Parathyroid adenoma (tissue), 2 donors: Measurements from ENCODE around the gene FBRSL1.

Experiments
- H2AFZ ChIP-seq: fragments of 300-600 bp; sonication (generic); one replicate; pipeline ENCODE4 v1.7.0; 2017; ENCODE audit warnings: antibody characterized with exemption, mild to moderate bottlenecking
- H3K27ac ChIP-seq: fragments of 300-600 bp; sonication (generic); one replicate; pipeline ENCODE4 v1.7.0; 2017
- H3K27me3 ChIP-seq: fragments of 300-600 bp; sonication (generic); one replicate; pipeline ENCODE4 v1.7.0; 2017; ENCODE audit warnings: low read length; ENCODE audit not compliant: control insufficient read depth, insufficient read depth
- H3K36me3 ChIP-seq: fragments of 300-600 bp; sonication (generic); one replicate; pipeline ENCODE4 v1.7.0; 2017; ENCODE audit warnings: low read length; ENCODE audit not compliant: control insufficient read depth, insufficient read depth
- H3K4me1 ChIP-seq: fragments of 300-600 bp; sonication (generic); one replicate; pipeline ENCODE4 v1.7.0; 2017; ENCODE audit warnings: control low read depth
- H3K4me2 ChIP-seq: fragments of 300-600 bp; sonication (generic); one replicate; pipeline ENCODE4 v1.7.0; 2017; ENCODE audit warnings: low read length
- H3K4me3 ChIP-seq: fragments of 300-600 bp; sonication (generic); one replicate; pipeline ENCODE4 v1.7.0; 2017; ENCODE audit warnings: low read depth, low read length
- H3K79me2 ChIP-seq: fragments of 300-600 bp; sonication (generic); one replicate; pipeline ENCODE4 v1.7.0; 2017; ENCODE audit warnings: control low read depth
- H3K9ac ChIP-seq: fragments of 300-600 bp; sonication (generic); one replicate; pipeline ENCODE4 v1.7.0; 2017; ENCODE audit warnings: mild to moderate bottlenecking
- H3K9me3 ChIP-seq: fragments of 300-600 bp; sonication (generic); one replicate; pipeline ENCODE4 v1.7.0; 2017; ENCODE audit warnings: low read length; ENCODE audit not compliant: control insufficient read depth
- TF ChIP-seq, protein P1 (sequence below): fragments of 300-600 bp; sonication (generic); IDR thresholded peaks from one replicate; pipeline ENCODE4 v1.7.0; 2017; ENCODE audit warnings: antibody characterized with exemption, mild to moderate bottlenecking
- donor health status: primary hyperparathyroidism.

The FBRSL1 gene

DNA sequence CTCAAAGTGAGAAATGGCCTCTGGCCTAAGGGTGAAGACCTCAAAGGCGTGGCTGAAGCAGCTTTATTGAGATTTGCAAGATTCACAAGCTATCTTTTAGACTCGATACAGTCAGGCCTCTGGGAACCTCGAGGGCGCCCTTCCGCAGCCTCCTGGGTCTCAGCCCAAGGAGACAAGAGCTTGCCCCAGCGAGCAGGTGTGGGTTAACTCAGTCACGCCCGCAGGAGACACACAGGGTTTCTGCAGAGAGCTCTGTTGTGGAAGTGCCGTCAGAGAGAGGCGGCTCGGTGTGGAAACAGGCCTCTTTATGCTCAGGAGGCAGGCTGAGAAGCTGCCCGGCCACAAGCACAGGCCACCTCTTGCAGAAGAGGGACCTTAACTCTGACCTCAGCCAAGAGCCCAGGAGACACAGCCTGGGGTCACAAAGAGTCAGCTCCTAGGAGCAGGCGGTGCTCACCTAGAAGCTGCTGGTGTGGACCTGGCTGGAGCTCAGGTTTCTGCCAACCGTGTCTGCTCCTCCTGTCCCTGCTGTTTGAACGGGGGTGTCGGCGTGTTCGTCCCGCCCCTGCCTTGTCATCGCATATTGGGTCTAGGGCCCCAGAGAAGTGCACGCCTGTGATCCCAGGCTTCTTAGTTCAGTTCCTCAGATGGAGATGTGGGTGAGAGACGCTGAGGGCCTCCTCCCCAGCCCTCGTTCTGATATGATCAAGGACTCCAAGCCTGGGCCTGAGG lies 42.1 kb upstream of the FBRSL1 start:
- H3K4me3 ChIP-seq = no peak overlapping the region
- TF ChIP-seq, protein P1, sequence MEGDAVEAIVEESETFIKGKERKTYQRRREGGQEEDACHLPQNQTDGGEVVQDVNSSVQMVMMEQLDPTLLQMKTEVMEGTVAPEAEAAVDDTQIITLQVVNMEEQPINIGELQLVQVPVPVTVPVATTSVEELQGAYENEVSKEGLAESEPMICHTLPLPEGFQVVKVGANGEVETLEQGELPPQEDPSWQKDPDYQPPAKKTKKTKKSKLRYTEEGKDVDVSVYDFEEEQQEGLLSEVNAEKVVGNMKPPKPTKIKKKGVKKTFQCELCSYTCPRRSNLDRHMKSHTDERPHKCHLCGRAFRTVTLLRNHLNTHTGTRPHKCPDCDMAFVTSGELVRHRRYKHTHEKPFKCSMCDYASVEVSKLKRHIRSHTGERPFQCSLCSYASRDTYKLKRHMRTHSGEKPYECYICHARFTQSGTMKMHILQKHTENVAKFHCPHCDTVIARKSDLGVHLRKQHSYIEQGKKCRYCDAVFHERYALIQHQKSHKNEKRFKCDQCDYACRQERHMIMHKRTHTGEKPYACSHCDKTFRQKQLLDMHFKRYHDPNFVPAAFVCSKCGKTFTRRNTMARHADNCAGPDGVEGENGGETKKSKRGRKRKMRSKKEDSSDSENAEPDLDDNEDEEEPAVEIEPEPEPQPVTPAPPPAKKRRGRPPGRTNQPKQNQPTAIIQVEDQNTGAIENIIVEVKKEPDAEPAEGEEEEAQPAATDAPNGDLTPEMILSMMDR = no peak
- H3K27ac ChIP-seq = no peak overlapping the region
- H3K9ac ChIP-seq = no peak overlapping the region
- peak overlapping the region; percentile 34 for H2AFZ ChIP-seq
- no peaks in the 10 kb centered on the region for H3K36me3 ChIP-seq
- no peaks in the 10 kb centered on the region for H3K79me2 ChIP-seq
- no peak overlapping the region for H3K4me2 ChIP-seq
- H3K27me3 ChIP-seq = no peaks in the 10 kb centered on the region
- no peaks in the 10 kb centered on the region for H3K4me1 ChIP-seq
- H3K9me3 ChIP-seq = no peaks in the 10 kb centered on the region

DNA sequence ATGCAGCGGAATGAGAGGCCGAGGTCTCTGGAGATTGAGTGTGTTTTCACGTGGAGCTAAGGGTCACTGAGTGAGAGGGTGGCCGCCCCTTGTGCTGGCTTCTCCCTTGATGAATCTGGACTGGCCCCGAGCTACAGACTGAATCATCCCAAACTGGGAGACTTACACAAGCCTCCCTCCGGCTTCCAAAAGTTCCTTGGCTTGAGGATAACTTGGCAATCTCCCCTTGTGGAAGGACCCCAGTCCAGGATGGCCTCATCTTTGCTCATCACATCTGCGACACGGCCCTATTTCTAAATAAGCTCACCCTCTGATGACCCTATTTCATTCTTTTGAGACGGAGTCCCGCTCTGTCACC lies 41.5 kb upstream of the FBRSL1 start:
- TF ChIP-seq, protein P1 = no peak
- H3K4me3 ChIP-seq = no peak overlapping the region
- H3K4me2 ChIP-seq = no peak overlapping the region
- no peaks in the 10 kb centered on the region for H3K79me2 ChIP-seq
- H3K4me1 ChIP-seq = no peaks in the 10 kb centered on the region
- H3K9me3 ChIP-seq = no peaks in the 10 kb centered on the region
- H3K9ac ChIP-seq = no peak overlapping the region
- no peaks in the 10 kb centered on the region for H3K27me3 ChIP-seq
- H3K27ac ChIP-seq = no peak overlapping the region
- H3K36me3 ChIP-seq = no peaks in the 10 kb centered on the region
- peak overlapping the region; percentile 34 for H2AFZ ChIP-seq

DNA sequence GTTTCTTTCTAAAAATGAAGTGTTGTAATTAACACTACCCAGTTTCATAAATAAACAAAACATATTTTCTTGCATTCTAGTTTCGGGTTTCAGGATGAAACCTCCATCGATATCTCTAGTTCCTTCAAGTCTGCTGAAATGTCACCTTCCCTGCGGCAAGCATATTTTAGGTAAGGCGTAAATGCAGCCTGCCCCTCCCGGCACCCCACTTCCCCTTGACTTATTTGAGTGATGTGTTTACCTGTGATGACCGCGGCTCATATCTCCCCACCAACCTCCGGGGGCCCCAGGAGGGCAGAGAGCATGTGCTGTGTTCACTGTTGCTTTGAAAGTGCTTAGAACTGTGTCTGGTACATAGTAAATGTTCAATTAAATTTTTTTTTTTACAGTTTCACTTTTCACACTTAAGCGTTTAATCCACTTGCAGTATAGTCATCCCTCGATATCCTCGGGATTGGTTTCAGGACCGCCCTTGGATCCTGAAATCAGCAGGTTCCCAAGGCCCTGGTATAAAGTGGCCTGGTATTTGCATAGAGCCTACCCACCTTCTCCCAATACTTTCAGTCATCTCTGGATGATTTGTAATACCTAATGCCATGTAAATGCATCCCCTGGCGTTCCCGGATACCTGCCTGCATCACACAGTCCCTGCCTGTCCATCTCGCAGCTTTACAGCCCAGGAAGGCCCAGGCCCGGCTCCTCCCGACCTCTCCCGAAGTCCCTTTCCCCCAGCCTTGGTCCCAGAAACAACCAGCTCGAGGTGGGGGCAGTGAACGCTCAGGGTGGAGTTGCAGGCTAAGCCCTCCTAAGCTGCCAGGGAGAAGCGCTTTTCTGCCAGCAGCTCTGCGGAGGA lies 40.2 kb upstream of the FBRSL1 start:
- H3K9ac ChIP-seq = no peak overlapping the region
- no peaks in the 10 kb centered on the region for H3K4me1 ChIP-seq
- no peaks in the 10 kb centered on the region for H3K27me3 ChIP-seq
- TF ChIP-seq, protein P1 = no peak
- H3K79me2 ChIP-seq = no peaks in the 10 kb centered on the region
- H3K36me3 ChIP-seq = no peaks in the 10 kb centered on the region
- no peak overlapping the region for H2AFZ ChIP-seq
- no peak overlapping the region for H3K27ac ChIP-seq
- H3K4me3 ChIP-seq = no peak overlapping the region
- H3K9me3 ChIP-seq = no peaks in the 10 kb centered on the region
- H3K4me2 ChIP-seq = no peak overlapping the region

DNA sequence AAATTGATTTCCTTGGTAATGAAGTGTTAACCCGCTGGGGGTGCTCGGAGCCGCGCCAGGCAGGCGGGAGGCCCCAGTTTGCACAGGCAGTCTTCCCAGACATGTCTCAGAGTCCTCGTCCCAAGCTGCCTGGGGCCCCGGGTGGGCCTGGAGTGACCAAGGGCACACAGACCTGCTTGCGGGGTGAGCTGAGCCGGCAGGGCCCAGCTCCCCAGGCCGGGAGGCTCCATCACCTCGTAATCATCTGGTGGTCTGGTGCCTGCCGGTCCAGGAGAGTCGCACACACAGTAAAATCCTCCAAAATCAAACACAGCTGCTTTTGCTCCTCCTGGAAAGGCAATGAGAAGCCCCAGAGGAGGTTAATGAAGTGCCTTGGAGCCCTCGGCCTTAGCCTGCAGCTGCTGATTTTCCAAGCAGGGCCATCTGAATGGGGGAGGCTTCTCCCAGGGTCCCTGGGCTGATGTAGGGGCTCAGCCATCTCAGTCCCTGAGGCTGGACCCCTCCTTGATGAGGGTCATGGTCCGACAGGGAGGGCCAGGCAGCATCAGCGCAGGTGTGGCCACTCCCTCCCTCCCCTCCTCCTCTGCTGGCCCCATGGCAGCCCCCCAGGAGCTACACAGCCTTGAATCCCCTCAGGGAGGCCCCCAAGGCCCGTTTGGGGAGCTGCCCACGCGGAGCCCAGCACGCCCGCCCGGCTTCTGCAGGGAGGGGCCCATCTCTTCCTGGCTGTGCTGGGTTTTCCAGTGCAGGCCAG lies 39.4 kb upstream of the FBRSL1 start:
- Histone ChIP-seq H3K79me2 (no peaks in the 10 kb centered on the region), H3K4me1 (no peaks in the 10 kb centered on the region), H3K4me2 (no peak overlapping the region), H3K36me3 (no peaks in the 10 kb centered on the region), H3K9me3 (no peaks in the 10 kb centered on the region), H2AFZ (no peak overlapping the region), H3K27ac (no peak overlapping the region), H3K27me3 (no peaks in the 10 kb centered on the region), H3K4me3 (no peak overlapping the region), H3K9ac (no peak overlapping the region)
- TF ChIP-seq, protein P1 = no peak
